ENCODE measurements around the gene TMEM72.

TMEM72 gene

GRCh38 chr10:44977287-44978212 lies 66.4 kb downstream of the TMEM72 start:
- no peak for DNase-seq (ENCODE audit: low read depth in 1 of 2, low spot score in 1 of 2)

GRCh38 chr10:44978213-44978569 lies 67.1 kb downstream of the TMEM72 start:
- DNase-seq (ENCODE audit: low read depth in 1 of 2, low spot score in 1 of 2): no peak

GRCh38 chr10:44978570-44979280 lies 67.6 kb downstream of the TMEM72 start, which contains the start of gene DEPP1:
Gene DEPP1 (minus strand): TSS chr10:44978809. CDS start chr10:44978030, 779 bp downstream.
- DNase-seq (ENCODE audit: low read depth in 1 of 2, low spot score in 1 of 2): no peak

- DNase-seq (ENCODE audit: low read depth in 1 of 2, low spot score in 1 of 2): no peak
These were observed 68.4 kb downstream of the TMEM72 start for GRCh38 chr10:44979281-44980191.

GRCh38 chr10:44980309-44981171 lies 69.4 kb downstream of the TMEM72 start:
- no peak for DNase-seq (ENCODE audit: low read depth in 1 of 2, low spot score in 1 of 2)

- DNase-seq (ENCODE audit: low read depth in 1 of 2, low spot score in 1 of 2): no peak
These were observed 70.3 kb downstream of the TMEM72 start for GRCh38 chr10:44981172-44982113.

GRCh38 chr10:44982114-44982460 lies 71.0 kb downstream of the TMEM72 start:
- DNase-seq (ENCODE audit: low read depth in 1 of 2, low spot score in 1 of 2): no peak

GRCh38 chr10:44982496-44982895 lies 71.4 kb downstream of the TMEM72 start:
- no peak for DNase-seq (ENCODE audit: low read depth in 1 of 2, low spot score in 1 of 2)

GRCh38 chr10:44983066-44983894 lies 72.1 kb downstream of the TMEM72 start:
- no peak for DNase-seq (ENCODE audit: low read depth in 1 of 2, low spot score in 1 of 2)

- DNase-seq (ENCODE audit: low read depth in 1 of 2, low spot score in 1 of 2): no peak
These were observed 72.8 kb downstream of the TMEM72 start for GRCh38 chr10:44983895-44984278.

GRCh38 chr10:44984671-44985101 lies 73.5 kb downstream of the TMEM72 start:
- DNase-seq (ENCODE audit: low read depth in 1 of 2, low spot score in 1 of 2): no peak

- DNase-seq (ENCODE audit: low read depth in 1 of 2, low spot score in 1 of 2): no peak
These were observed 74.1 kb downstream of the TMEM72 start for GRCh38 chr10:44985175-44985681.

- no peak for DNase-seq (ENCODE audit: low read depth in 1 of 2, low spot score in 1 of 2)
These were observed 75.0 kb downstream of the TMEM72 start for GRCh38 chr10:44986179-44986578.
